ENCODE results near the gene SLC6A17. TPM values are rescaled to one million over a fixed set of nuclear protein-coding genes. Genes with fewer than 3 reads are reported as not detected.

SLC6A17 gene
- total RNA-seq, 1 experiment from 2014 or later, result not detected

DNA sequence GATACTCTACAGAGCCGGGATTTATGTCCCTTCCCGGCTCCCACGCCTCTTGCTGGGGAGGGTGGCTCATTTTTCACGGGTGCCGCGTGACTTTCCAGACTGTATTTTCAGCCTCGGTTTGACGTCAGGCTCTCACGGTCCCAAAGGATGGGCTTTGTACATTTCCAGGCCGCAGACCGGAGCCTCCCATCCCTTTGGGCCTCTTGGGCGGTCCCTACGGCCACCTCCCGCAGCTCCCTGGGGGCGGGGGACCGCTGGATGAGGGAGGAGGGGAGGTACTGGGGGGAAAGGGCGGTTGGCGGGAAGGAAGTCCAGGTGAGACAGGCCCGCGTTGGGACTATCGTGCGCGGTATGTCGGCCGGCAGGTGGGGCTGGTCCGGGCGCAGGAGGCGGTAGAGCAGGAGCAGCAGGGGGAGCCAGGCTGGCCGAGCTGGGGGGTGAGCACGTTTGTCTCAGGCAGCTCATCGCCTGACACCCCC is 20.1 kb upstream of the SLC6A17 start:
- no peak for TF ChIP-seq EZH2 (IDR thresholded peaks at IDR 0.05; ENCODE audit: borderline replicate concordance, low read depth, low read length, poor library complexity, severe bottlenecking)
- TF ChIP-seq, protein P1, sequence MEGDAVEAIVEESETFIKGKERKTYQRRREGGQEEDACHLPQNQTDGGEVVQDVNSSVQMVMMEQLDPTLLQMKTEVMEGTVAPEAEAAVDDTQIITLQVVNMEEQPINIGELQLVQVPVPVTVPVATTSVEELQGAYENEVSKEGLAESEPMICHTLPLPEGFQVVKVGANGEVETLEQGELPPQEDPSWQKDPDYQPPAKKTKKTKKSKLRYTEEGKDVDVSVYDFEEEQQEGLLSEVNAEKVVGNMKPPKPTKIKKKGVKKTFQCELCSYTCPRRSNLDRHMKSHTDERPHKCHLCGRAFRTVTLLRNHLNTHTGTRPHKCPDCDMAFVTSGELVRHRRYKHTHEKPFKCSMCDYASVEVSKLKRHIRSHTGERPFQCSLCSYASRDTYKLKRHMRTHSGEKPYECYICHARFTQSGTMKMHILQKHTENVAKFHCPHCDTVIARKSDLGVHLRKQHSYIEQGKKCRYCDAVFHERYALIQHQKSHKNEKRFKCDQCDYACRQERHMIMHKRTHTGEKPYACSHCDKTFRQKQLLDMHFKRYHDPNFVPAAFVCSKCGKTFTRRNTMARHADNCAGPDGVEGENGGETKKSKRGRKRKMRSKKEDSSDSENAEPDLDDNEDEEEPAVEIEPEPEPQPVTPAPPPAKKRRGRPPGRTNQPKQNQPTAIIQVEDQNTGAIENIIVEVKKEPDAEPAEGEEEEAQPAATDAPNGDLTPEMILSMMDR (conservative IDR thresholded peaks at IDR 0.05; ENCODE audit: low read depth, low read length), result 0 out of 2 replicates have a peak, but pooled peaks have one; percentile 18
- peaks cover 70% of the 10 kb centered on the region for H3K27me3 ChIP-seq (replicated peaks; ENCODE audit: insufficient read depth, low read depth, low read length, poor library complexity)
- BruUV-seq (replicated peaks), result no TSS peak
- no peak overlapping the region for H3K27ac ChIP-seq (ENCODE audit: low read depth, low read length, poor library complexity, severe bottlenecking)
- ChIA-PET CTCF (no interaction called here), POLR2A (ENCODE audit: low non-redundant PET) (no interaction called here)
- no peaks in the 10 kb centered on the region for H3K36me3 ChIP-seq (ENCODE audit: insufficient read depth, low read length, poor library complexity, severe bottlenecking)
- intact Hi-C loops (cut with micrococcal nuclease; ENCODE audit: unreplicated experiment), result no loop called here
- H3K4me3 ChIP-seq (ENCODE audit: low read depth, low read length, poor library complexity, severe bottlenecking), result no peak overlapping the region
- DNase-seq (ENCODE audit: low spot score), result no peak
- H3K9me3 ChIP-seq (ENCODE audit: low read depth, low read length, poor library complexity, severe bottlenecking), result no peaks in the 10 kb centered on the region
- no peaks in the 10 kb centered on the region for H3K4me1 ChIP-seq (ENCODE audit: insufficient read depth, low read length, poor library complexity, severe bottlenecking)

GRCh38 chr1:110130989-110131388 is 19.3 kb upstream of the SLC6A17 start:
- CTCF ChIA-PET, result no interaction called here

DNA sequence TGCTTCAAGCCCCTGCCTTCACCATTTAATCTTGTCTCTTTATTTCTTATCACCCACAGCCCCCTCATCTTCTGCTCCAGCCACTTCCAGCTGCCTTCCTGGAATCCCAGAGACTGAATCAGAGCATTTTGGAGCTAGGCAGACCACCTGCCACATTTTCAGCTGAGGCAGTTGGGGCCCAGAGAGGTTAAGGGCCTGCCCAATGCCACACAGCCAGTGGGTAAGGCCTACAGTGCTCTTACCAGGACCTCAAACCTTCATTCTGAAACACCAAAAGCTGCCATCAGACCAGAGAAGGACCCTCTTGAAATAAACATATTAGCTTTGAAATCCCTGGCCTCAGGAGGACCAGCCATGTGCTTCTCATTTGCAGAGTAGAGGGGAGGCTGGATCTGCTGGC is 17.6 kb upstream of the SLC6A17 start:
- no TSS peak for BruUV-seq (replicated peaks)
- Histone ChIP-seq H3K4me1 (ENCODE audit: insufficient read depth, low read length, poor library complexity, severe bottlenecking) (no peaks in the 10 kb centered on the region), H3K27me3 (replicated peaks; ENCODE audit: insufficient read depth, low read depth, low read length, poor library complexity) (peaks cover 80% of the 10 kb centered on the region), H3K27ac (ENCODE audit: low read depth, low read length, poor library complexity, severe bottlenecking) (no peak overlapping the region), H3K9me3 (ENCODE audit: low read depth, low read length, poor library complexity, severe bottlenecking) (no peaks in the 10 kb centered on the region), H3K36me3 (ENCODE audit: insufficient read depth, low read length, poor library complexity, severe bottlenecking) (no peaks in the 10 kb centered on the region), H3K4me3 (ENCODE audit: low read depth, low read length, poor library complexity, severe bottlenecking) (no peak overlapping the region)
- intact Hi-C loops (cut with micrococcal nuclease; ENCODE audit: unreplicated experiment), result no loop called here
- ChIA-PET CTCF (no interaction called here), POLR2A (ENCODE audit: low non-redundant PET) (no interaction called here)
- no peak for DNase-seq (ENCODE audit: low spot score)
- TF ChIP-seq EZH2 (IDR thresholded peaks at IDR 0.05; ENCODE audit: borderline replicate concordance, low read depth, low read length, poor library complexity, severe bottlenecking), result no peak
- TF ChIP-seq, protein P1 (conservative IDR thresholded peaks at IDR 0.05; ENCODE audit: low read depth, low read length), result no peak

More at GRCh38 chr1:110130989-110131388, 19.3 kb upstream of the SLC6A17 start:
- H3K9me3 ChIP-seq (ENCODE audit: low read depth, low read length, poor library complexity, severe bottlenecking), result no peaks in the 10 kb centered on the region
- POLR2A ChIA-PET (ENCODE audit: low non-redundant PET), result no interaction called here
- BruUV-seq (replicated peaks), result no TSS peak
- TF ChIP-seq, protein P1 (conservative IDR thresholded peaks at IDR 0.05; ENCODE audit: low read depth, low read length), result no peak
- TF ChIP-seq EZH2 (IDR thresholded peaks at IDR 0.05; ENCODE audit: borderline replicate concordance, low read depth, low read length, poor library complexity, severe bottlenecking), result no peak
- H3K27ac ChIP-seq (ENCODE audit: low read depth, low read length, poor library complexity, severe bottlenecking), result no peak overlapping the region
- H3K4me3 ChIP-seq (ENCODE audit: low read depth, low read length, poor library complexity, severe bottlenecking), result no peak overlapping the region
- DNase-seq (ENCODE audit: low spot score), result no peak
- no peaks in the 10 kb centered on the region for H3K4me1 ChIP-seq (ENCODE audit: insufficient read depth, low read length, poor library complexity, severe bottlenecking)
- intact Hi-C loops (cut with micrococcal nuclease; ENCODE audit: unreplicated experiment), result no loop called here
- no peaks in the 10 kb centered on the region for H3K36me3 ChIP-seq (ENCODE audit: insufficient read depth, low read length, poor library complexity, severe bottlenecking)
- peaks cover 71% of the 10 kb centered on the region for H3K27me3 ChIP-seq (replicated peaks; ENCODE audit: insufficient read depth, low read depth, low read length, poor library complexity)

Data from A673 (cell line).